Activated naive CD8-positive, alpha-beta T cell treated with anti-CD3 and anti-CD28 coated beads, Interleukin-2, amount 50 U/mL, for 24 hours (primary cell): Measurements from ENCODE around the gene PAPOLA.

Source experiments
- ATAC-seq: fragments of 150-1000 bp; cut with Tn5 transposase; one replicate; pipeline ENCODE4 v1.10.0; 2021
- DNase-seq: peaks from one replicate; pipeline ENCODE4 v3.0.0; 2021
- H3K27ac Mint-ChIP-seq: one replicate; pipeline ENCODE4 v1.8.0; 2021; ENCODE audit warnings: mild to moderate bottlenecking, mixed read lengths
- H3K27me3 Mint-ChIP-seq: one replicate; pipeline ENCODE4 v1.8.0; 2021; ENCODE audit warnings: mixed read lengths
- H3K36me3 Mint-ChIP-seq: one replicate; pipeline ENCODE4 v1.8.0; 2021; ENCODE audit warnings: low read depth, mixed read lengths
- H3K4me1 Mint-ChIP-seq: one replicate; pipeline ENCODE4 v1.8.0; 2021; ENCODE audit warnings: mixed read lengths
- H3K4me3 Mint-ChIP-seq: one replicate; pipeline ENCODE4 v1.8.0; 2021; ENCODE audit warnings: mild to moderate bottlenecking, moderate library complexity, mixed read lengths
- H3K9me3 Mint-ChIP-seq: one replicate; pipeline ENCODE4 v1.8.0; 2021; ENCODE audit warnings: mixed read lengths

Gene PAPOLA

GRCh38 chr14:96582411-96582961, 80.3 kb downstream of the PAPOLA start:
- ATAC-seq (no peak), DNase-seq (no peak)
- Mint-ChIP-seq H3K4me1 (no peaks in the 10 kb centered on the region), H3K27ac (no peak overlapping the region), H3K27me3 (peaks cover 10% of the 10 kb centered on the region), H3K36me3 (no peaks in the 10 kb centered on the region), H3K4me3 (no peak overlapping the region), H3K9me3 (no peaks in the 10 kb centered on the region)

DNA sequence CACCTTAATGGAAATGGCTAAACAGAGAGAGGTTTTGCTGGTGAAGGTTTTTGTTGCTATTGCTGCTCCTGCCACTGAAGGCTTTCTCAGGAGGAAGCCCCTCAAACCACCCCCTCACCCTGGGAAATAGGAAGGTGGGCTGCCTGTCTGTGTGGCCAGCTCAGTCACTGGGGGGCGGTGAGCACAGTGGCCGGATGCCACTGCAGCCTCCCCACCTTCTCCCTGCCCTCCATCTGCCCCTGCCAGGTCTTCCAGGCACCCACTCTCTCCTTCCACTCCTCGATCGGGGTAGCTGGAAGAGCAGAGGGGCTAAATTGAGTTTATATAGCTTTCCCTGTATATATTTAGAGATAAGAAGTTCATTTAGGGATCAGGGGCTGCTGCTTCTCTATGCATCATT, 80.8 kb downstream of the PAPOLA start:
- Mint-ChIP-seq H3K4me1 (no peaks in the 10 kb centered on the region), H3K4me3 (no peak overlapping the region), H3K27ac (no peak overlapping the region)

DNA sequence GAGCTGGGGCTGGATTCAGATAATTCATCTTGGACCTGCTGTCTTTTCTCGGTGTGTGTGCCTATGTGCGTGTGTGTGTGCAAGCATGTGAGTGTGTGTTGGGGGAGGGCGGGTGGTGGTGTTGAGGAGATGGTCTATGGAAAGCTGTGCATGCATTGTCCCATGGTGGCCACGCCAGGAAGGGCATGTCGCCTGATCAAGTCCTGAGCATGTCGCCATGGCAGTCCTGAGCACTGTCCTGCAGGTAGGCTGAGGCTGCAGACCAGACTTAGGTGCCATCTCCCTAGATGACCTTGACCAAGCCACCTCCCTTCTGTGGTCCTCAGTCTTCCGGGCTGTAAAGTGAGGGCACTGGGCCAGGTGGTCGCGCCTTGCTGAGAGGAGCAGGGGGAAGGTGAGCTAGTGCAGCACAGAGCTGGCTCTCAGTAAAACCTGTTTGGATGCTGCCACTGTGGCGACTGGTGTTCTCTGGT, 81.4 kb downstream of the PAPOLA start:
- Mint-ChIP-seq H3K27ac (no peak overlapping the region), H3K4me3 (no peak overlapping the region), H3K9me3 (no peaks in the 10 kb centered on the region), H3K36me3 (no peaks in the 10 kb centered on the region), H3K4me1 (no peaks in the 10 kb centered on the region), H3K27me3 (peaks cover 18% of the 10 kb centered on the region)
- ATAC-seq (no peak), DNase-seq (no peak)

More for the DNA sequence above, 80.8 kb downstream of the PAPOLA start:
- H3K36me3 Mint-ChIP-seq: no peaks in the 10 kb centered on the region
- no peak for ATAC-seq
- peaks cover 13% of the 10 kb centered on the region for H3K27me3 Mint-ChIP-seq
- H3K9me3 Mint-ChIP-seq: no peaks in the 10 kb centered on the region
- DNase-seq: no peak

DNA sequence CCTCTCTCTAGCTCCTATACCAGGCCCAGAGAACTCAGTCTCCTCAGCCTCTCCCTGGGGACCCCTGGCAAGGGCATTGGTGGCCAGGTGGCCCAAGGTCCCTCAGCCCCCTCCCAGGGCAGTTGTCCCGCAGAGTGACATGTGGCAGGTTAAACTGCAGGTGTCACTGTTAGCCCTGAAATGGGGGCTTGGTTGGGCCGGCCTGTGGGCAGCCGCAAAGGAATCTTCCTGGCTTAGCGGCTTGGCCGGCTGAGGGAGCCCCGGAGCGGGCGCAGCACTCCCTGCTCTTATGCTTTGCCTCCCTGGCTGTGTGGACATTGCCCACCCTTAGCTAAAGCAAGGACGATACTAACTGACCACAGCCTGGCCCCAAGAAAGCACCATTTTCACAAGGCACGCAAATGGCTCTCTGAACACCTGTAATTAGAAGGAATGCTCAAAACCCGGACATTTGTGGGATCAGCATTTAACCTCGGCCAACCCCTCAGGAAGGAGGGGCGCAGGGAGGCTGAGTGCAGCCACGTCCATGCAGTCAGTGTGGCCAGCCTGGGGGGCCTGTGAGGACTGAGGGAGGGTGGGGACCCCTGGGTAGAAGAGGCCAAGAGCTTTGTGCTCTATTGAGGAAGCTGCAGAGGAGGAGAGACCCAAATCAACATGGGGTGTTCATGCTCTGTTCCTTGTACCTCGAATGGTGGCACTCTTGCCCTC, 82.2 kb downstream of the PAPOLA start:
- peak; percentile 55 for ATAC-seq
- DNase-seq: peak; percentile 25

GRCh38 chr14:96584907-96585671, 82.9 kb downstream of the PAPOLA start:
- no peak for DNase-seq
- Mint-ChIP-seq H3K27me3 (peaks cover 24% of the 10 kb centered on the region), H3K4me1 (no peaks in the 10 kb centered on the region), H3K9me3 (no peaks in the 10 kb centered on the region), H3K4me3 (no peak overlapping the region), H3K36me3 (no peaks in the 10 kb centered on the region), H3K27ac (no peak overlapping the region)
- no peak for ATAC-seq

More for the DNA sequence above, 82.2 kb downstream of the PAPOLA start:
- Mint-ChIP-seq H3K9me3 (no peaks in the 10 kb centered on the region), H3K4me1 (no peaks in the 10 kb centered on the region), H3K27me3 (peaks cover 22% of the 10 kb centered on the region), H3K36me3 (no peaks in the 10 kb centered on the region), H3K4me3 (no peak overlapping the region), H3K27ac (no peak overlapping the region)

GRCh38 chr14:96585672-96586013, 83.5 kb downstream of the PAPOLA start:
- Mint-ChIP-seq H3K27me3 (peaks cover 24% of the 10 kb centered on the region), H3K27ac (no peak overlapping the region), H3K4me3 (no peak overlapping the region), H3K4me1 (no peaks in the 10 kb centered on the region), H3K36me3 (no peaks in the 10 kb centered on the region), H3K9me3 (no peaks in the 10 kb centered on the region)
- DNase-seq (no peak), ATAC-seq (no peak)

DNA sequence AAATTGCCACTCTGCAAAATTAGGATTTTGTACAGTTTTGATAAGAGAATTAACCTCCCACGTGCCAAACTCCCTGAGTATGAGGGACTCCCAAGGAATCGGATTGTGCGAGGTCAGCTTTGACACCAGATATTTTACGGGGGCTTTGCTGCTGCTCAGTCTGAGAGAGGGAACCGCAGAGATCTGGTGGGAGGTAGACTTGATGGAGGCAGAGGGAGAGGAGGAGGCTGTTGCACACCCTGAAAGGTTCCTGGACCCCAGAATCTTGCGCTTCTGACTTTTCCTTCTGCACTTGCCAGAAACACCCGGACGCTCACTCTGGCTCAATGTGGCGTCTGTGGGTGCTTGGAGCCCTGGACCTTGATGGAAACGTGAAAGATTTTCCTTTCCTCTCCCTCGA, 83.9 kb downstream of the PAPOLA start:
- DNase-seq (no peak), ATAC-seq (no peak)
- H3K4me1 Mint-ChIP-seq: no peaks in the 10 kb centered on the region
- H3K36me3 Mint-ChIP-seq: no peaks in the 10 kb centered on the region
- H3K27me3 Mint-ChIP-seq: peaks cover 24% of the 10 kb centered on the region
- H3K4me3 Mint-ChIP-seq: no peak overlapping the region
- no peaks in the 10 kb centered on the region for H3K9me3 Mint-ChIP-seq
- no peak overlapping the region for H3K27ac Mint-ChIP-seq

GRCh38 chr14:96586921-96587822, 85.0 kb downstream of the PAPOLA start:
- ATAC-seq (no peak), DNase-seq (no peak)
- no peak overlapping the region for H3K4me3 Mint-ChIP-seq
- H3K4me1 Mint-ChIP-seq: no peaks in the 10 kb centered on the region
- H3K27ac Mint-ChIP-seq: no peak overlapping the region
- H3K9me3 Mint-ChIP-seq: no peaks in the 10 kb centered on the region
- H3K36me3 Mint-ChIP-seq: no peaks in the 10 kb centered on the region
- H3K27me3 Mint-ChIP-seq: peaks cover 24% of the 10 kb centered on the region

DNA sequence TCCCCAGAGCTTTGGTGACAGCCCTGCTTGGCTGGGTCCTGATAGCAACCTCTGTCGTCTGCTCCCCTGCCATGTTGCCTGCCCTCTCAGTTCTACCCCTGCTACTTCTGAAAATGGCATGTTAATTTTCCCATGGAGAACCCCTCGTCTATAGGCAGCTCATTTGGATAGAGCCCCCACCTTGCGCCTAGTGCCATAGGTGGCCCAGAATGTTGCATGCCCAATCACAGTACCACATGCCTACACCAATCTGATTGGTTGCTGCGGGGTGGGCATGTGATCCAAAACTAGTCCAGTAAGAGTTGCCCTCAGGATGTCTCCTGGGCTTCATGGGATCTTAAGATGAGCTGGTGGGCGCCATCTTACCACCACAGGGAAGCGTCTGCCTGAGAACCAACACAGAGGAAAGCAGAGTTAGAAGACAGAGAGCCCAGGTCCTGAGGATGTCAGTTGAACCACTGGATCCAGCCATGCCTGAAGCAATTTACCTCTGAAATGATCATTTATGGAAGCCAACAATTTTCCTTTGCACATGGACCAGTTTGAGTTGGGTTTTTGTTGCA, 85.7 kb downstream of the PAPOLA start:
- H3K27ac Mint-ChIP-seq: no peak overlapping the region
- no peak for ATAC-seq
- peaks cover 24% of the 10 kb centered on the region for H3K27me3 Mint-ChIP-seq
- H3K36me3 Mint-ChIP-seq: no peaks in the 10 kb centered on the region
- no peak for DNase-seq
- H3K9me3 Mint-ChIP-seq: no peaks in the 10 kb centered on the region
- H3K4me3 Mint-ChIP-seq: no peak overlapping the region
- peaks cover 3% of the 10 kb centered on the region for H3K4me1 Mint-ChIP-seq

- Mint-ChIP-seq H3K27me3 (peaks cover 26% of the 10 kb centered on the region), H3K4me1 (peaks cover 4% of the 10 kb centered on the region), H3K9me3 (no peaks in the 10 kb centered on the region), H3K4me3 (no peak overlapping the region), H3K27ac (no peak overlapping the region), H3K36me3 (no peaks in the 10 kb centered on the region)
- ATAC-seq (no peak), DNase-seq (no peak)
Measured at GRCh38 chr14:96588410-96589257, 86.5 kb downstream of the PAPOLA start.

DNA sequence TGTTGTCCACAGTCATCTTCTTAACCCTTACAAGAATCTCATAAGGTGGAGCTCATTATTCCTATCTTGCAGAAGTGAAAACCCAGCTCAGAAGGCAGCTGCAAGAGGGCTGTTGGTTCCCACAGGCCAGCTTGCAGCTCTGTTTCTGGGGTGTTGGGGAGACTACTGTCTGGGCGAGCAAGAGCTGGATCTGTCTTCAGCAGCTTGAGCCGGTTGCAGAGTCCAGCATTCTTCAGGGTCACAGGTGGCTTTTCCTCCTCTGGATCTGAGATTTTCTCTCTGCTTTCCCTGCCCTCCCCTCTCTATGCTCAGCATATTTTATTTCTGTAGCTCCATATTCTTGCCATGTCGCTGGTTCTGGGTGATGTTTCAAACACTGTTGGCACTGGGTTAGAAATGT, 87.4 kb downstream of the PAPOLA start:
- no peaks in the 10 kb centered on the region for H3K9me3 Mint-ChIP-seq
- ATAC-seq (no peak), DNase-seq (no peak)
- H3K36me3 Mint-ChIP-seq: no peaks in the 10 kb centered on the region
- no peak overlapping the region for H3K4me3 Mint-ChIP-seq
- peaks cover 4% of the 10 kb centered on the region for H3K4me1 Mint-ChIP-seq
- H3K27ac Mint-ChIP-seq: no peak overlapping the region
- H3K27me3 Mint-ChIP-seq: peaks cover 28% of the 10 kb centered on the region

- peaks cover 4% of the 10 kb centered on the region for H3K4me1 Mint-ChIP-seq
- peaks cover 25% of the 10 kb centered on the region for H3K27me3 Mint-ChIP-seq
- no peak for ATAC-seq
- no peak overlapping the region for H3K4me3 Mint-ChIP-seq
- H3K36me3 Mint-ChIP-seq: no peaks in the 10 kb centered on the region
- no peaks in the 10 kb centered on the region for H3K9me3 Mint-ChIP-seq
- DNase-seq: no peak
- H3K27ac Mint-ChIP-seq: no peak overlapping the region
Measured at GRCh38 chr14:96590190-96590864, 88.1 kb downstream of the PAPOLA start.
